SK-N-SH (cell line): ENCODE results near the gene PDYN. TPM values are rescaled to one million over a fixed set of nuclear protein-coding genes. Genes with fewer than 3 reads are reported as not detected.

ENCODE experiments used
- CTCF ChIA-PET: fragments of 300-600, 350-600 bp; formaldehyde crosslinking; extraction: SDS; loops from one replicate; lab custom pipeline; 2021; lab: Yijun Ruan, JAX
- POLR2A ChIA-PET: fragments of 350-600 bp; sonication (Branson Sonifier 250); formaldehyde crosslinking; extraction: SDS; loops from one replicate; lab custom pipeline; 2020; ENCODE audit warnings: antibody characterized with exemption, inconsistent platforms; lab: Yijun Ruan, JAX
- DNase-seq: peaks from one replicate; pipeline ENCODE4 v3.0.0; 2012
- H2AFZ ChIP-seq: fragments of 200-600 bp; sonication (generic); 2 replicates; pipeline ENCODE4 v1.8.1; 2016; ENCODE audit warnings: antibody characterized with exemption, mild to moderate bottlenecking, low read depth
- H3F3A ChIP-seq: fragments of 200-600 bp; sonication (generic); replicated peaks from 2 replicates; pipeline ENCODE3; 2016; ENCODE audit warnings: antibody characterized with exemption, mild to moderate bottlenecking; ENCODE audit not compliant: insufficient read depth
- H3K27ac ChIP-seq, 2 experiments: fragments of 200-500 bp in 1 of 2; fragments of 200-600 bp in 1 of 2; sonication (Bioruptor generic) in 1 of 2; sonication (generic), shearing (Covaris generic) in 1 of 2; 2 replicates each; pipeline versions ENCODE4 v1.5.1 to v1.6.1; 2014 to 2016; ENCODE audit warnings: low read depth in 2 of 2, inconsistent platforms in 1 of 2, low read length in 1 of 2, mild to moderate bottlenecking in 1 of 2, mixed read lengths in 1 of 2
- H3K27me3 ChIP-seq: fragments of 200-600 bp; sonication (generic), shearing (Covaris generic); 2 replicates; pipeline ENCODE4 v1.6.1; 2016; ENCODE audit warnings: mixed run types; ENCODE audit not compliant: insufficient read depth
- H3K36me3 ChIP-seq, 2 experiments: fragments of 200-500 bp in 1 of 2; fragments of 200-600 bp in 1 of 2; sonication (Bioruptor generic) in 1 of 2; sonication (generic) in 1 of 2; replicated peaks in 1 of 2; 2 replicates each; pipeline versions ENCODE3 to v1.5.1; 2014 to 2016; ENCODE audit warnings: low read length in 1 of 2, mild to moderate bottlenecking in 1 of 2; ENCODE audit not compliant: insufficient read depth in 2 of 2, control insufficient read depth in 1 of 2
- H3K4me1 ChIP-seq, 2 experiments: fragments of 200-500 bp in 1 of 2; fragments of 200-600 bp in 1 of 2; sonication (Bioruptor generic) in 1 of 2; sonication (generic), shearing (Covaris generic) in 1 of 2; 2 replicates each; pipeline versions ENCODE4 v1.5.1 to v1.6.1; 2014 to 2016; ENCODE audit warnings: low read depth in 1 of 2, low read length in 1 of 2, mixed run types in 1 of 2; ENCODE audit not compliant: insufficient read depth in 2 of 2, control insufficient read depth in 1 of 2
- H3K4me2 ChIP-seq: fragments of 200-600 bp; sonication (generic), shearing (Covaris generic); 2 replicates; pipeline ENCODE4 v1.6.1; 2017; ENCODE audit warnings: mixed run types
- H3K4me3 ChIP-seq, 2 experiments: fragments of 200-500 bp in 1 of 2; fragments of 200-600 bp in 1 of 2; sonication (Bioruptor generic) in 1 of 2; sonication (generic), shearing (Covaris generic) in 1 of 2; 2 replicates each; pipeline versions ENCODE4 v1.5.1 to v1.8.1; 2014 to 2016; ENCODE audit warnings: low read depth in 2 of 2, inconsistent platforms in 1 of 2, low read length in 1 of 2, mild to moderate bottlenecking in 1 of 2, mixed read lengths in 1 of 2, moderate library complexity in 1 of 2
- H3K79me2 ChIP-seq: fragments of 200-600 bp; sonication (generic); 2 replicates; pipeline ENCODE4 v1.8.1; 2017; ENCODE audit warnings: mild to moderate bottlenecking; ENCODE audit not compliant: insufficient read depth
- H3K9ac ChIP-seq: fragments of 200-600 bp; sonication (generic); 2 replicates; pipeline ENCODE4 v1.6.1; 2017; ENCODE audit warnings: mixed run types
- H3K9me2 ChIP-seq: fragments of 200-600 bp; sonication (generic); 2 replicates; pipeline ENCODE4 v1.6.1; 2017; ENCODE audit warnings: mixed run types
- H3K9me3 ChIP-seq: fragments of 200-600 bp; sonication (generic); 2 replicates; pipeline ENCODE4 v1.6.1; 2017; ENCODE audit warnings: mixed run types, mild to moderate bottlenecking, moderate library complexity
- H4K20me1 ChIP-seq: fragments of 200-600 bp; sonication (generic); 2 replicates; pipeline ENCODE4 v1.6.1; 2017; ENCODE audit warnings: mild to moderate bottlenecking, mixed run types; ENCODE audit not compliant: insufficient read depth
- EP300 ChIP-seq, 2 experiments: IDR thresholded peaks; 2 replicates each; pipeline versions ENCODE4 v1.4.0 to v1.6.1; 2012; ENCODE audit warnings: borderline replicate concordance in 1 of 2, low read depth in 1 of 2, low read length in 1 of 2
- FOSL2 ChIP-seq: IDR thresholded peaks from 2 replicates; pipeline ENCODE4 v1.4.0; 2012; ENCODE audit warnings: low read depth, mild to moderate bottlenecking, moderate library complexity, borderline replicate concordance
- GABPA ChIP-seq: IDR thresholded peaks from 2 replicates; pipeline ENCODE4 v1.4.0; 2012; ENCODE audit warnings: low read depth, mild to moderate bottlenecking
- GATA2 ChIP-seq: sonication (generic); formaldehyde crosslinking; IDR thresholded peaks from 2 replicates; pipeline ENCODE4 v1.5.0; 2020; ENCODE audit warnings: mild to moderate bottlenecking, missing genetic modification reagents
- MEF2A ChIP-seq: IDR thresholded peaks from 2 replicates; pipeline ENCODE4 v1.4.0; 2012; ENCODE audit warnings: low read depth, borderline replicate concordance
- RAD21 ChIP-seq: IDR thresholded peaks from 2 replicates; pipeline ENCODE4 v1.6.1; 2012; ENCODE audit warnings: mild to moderate bottlenecking, low read length
- SMC3 ChIP-seq: IDR thresholded peaks from 2 replicates; pipeline ENCODE4 v1.6.1; 2012; ENCODE audit warnings: low read depth, low read length, improper control_type of control experiment
- WGBS: methylation state at CpG from one replicate; pipeline ENCODE4 v1.1.6; 2017; ENCODE audit warnings: low lambda C conversion rate; 5-methylcytosine and 5-hydroxymethylcytosine counted together
- polyA plus RNA-seq, 3 experiments: library from polyadenylated mRNA; depleted of rRNA; stranded (reverse); fragments of >200 nt; gene quantifications; 2 replicates each; pipeline ENCODE4 v1.2.3, GENCODE V29; 2012
- TF ChIP-seq, protein P1 (sequence below): fragments of 200-600 bp; sonication (generic); IDR thresholded peaks from 2 replicates; pipeline ENCODE4 v1.6.1; 2017; ENCODE audit warnings: antibody characterized with exemption, mild to moderate bottlenecking, moderate library complexity
- TF ChIP-seq, protein P2 (sequence below): IDR thresholded peaks from 2 replicates; pipeline ENCODE4 v1.6.1; 2012; ENCODE audit warnings: mild to moderate bottlenecking, low read depth, low read length, moderate library complexity

PDYN gene
- polyA plus RNA-seq, 1 of the 3 experiments (the other 2 are of a cell fraction): not detected

DNA sequence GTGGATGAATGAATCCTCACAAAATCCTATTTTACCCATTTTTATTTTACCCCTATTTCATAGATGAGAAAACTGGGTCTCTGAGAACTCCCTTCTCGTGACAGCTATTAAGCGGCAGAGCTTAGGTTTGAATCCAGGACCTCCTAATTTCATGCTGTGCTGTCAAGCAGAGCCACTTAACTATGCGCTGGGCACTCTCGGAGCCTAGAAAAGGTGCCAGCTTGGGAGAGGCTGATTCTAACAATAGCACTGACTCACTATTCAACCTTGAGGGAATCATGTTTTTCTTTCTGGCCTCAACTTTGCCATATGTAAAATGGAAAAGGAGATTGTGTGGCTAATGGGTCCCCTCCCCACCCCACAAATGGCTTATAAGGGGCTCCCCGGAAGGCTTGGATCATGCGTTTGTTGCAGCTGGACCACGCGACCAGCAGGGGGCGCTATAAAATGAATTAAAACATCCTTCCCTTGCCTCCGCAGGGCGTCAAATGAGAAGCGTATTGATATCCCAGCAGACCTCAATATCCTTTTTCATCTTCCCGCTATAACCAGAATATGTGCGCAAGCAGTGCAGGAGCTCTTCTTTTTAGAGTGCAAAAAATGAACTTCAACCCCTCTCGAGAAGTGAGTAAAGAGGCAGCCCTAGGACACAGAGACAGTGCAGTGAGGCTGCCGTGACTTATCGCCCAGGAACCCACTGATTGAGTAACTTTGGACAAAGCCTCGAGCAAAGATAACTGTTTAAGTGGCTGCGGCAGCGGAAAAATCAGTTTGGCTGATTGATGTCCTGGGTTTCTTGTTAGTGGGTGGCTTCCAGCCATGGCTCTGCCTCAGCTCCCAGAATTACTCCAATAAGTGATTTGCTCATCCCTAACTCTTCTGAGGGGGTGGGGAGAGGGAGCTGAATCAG, 12.8 kb upstream of the PDYN start:
- Histone ChIP-seq H3K27ac (no peak overlapping the region), H3K4me2 (no peak overlapping the region), H3F3A (no peaks in the 10 kb centered on the region), H3K9me2 (no peaks in the 10 kb centered on the region), H3K4me1 (no peaks in the 10 kb centered on the region), H2AFZ (no peak overlapping the region), H3K36me3 (no peaks in the 10 kb centered on the region), H3K9me3 (no peaks in the 10 kb centered on the region), H3K27me3 (no peaks in the 10 kb centered on the region; the same call in 1 of the 2 replicates), H3K4me3 (peak overlapping the region in 1 of 2 experiments; percentile 29; a peak in 1 of 4 replicates), H3K79me2 (no peaks in the 10 kb centered on the region), H3K9ac (no peak overlapping the region), H4K20me1 (no peaks in the 10 kb centered on the region)
- ChIA-PET CTCF (interaction anchor here (0.6 to 7.1 kb wide), 64 partner anchors 9 to 482 kb away, joined by 3 to 130 read pairs (median 4); partner anchors contain the start of gene PDYN), POLR2A (no interaction called here)
- TF ChIP-seq, protein P1, sequence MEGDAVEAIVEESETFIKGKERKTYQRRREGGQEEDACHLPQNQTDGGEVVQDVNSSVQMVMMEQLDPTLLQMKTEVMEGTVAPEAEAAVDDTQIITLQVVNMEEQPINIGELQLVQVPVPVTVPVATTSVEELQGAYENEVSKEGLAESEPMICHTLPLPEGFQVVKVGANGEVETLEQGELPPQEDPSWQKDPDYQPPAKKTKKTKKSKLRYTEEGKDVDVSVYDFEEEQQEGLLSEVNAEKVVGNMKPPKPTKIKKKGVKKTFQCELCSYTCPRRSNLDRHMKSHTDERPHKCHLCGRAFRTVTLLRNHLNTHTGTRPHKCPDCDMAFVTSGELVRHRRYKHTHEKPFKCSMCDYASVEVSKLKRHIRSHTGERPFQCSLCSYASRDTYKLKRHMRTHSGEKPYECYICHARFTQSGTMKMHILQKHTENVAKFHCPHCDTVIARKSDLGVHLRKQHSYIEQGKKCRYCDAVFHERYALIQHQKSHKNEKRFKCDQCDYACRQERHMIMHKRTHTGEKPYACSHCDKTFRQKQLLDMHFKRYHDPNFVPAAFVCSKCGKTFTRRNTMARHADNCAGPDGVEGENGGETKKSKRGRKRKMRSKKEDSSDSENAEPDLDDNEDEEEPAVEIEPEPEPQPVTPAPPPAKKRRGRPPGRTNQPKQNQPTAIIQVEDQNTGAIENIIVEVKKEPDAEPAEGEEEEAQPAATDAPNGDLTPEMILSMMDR: peak; percentile 95
- no peak for TF ChIP-seq MEF2A
- no peak for TF ChIP-seq GABPA
- peak; percentile 66 for TF ChIP-seq RAD21
- no peak for TF ChIP-seq FOSL2
- no peak for TF ChIP-seq GATA2 (CRISPR knock-in tag)
- TF ChIP-seq, protein P2, sequence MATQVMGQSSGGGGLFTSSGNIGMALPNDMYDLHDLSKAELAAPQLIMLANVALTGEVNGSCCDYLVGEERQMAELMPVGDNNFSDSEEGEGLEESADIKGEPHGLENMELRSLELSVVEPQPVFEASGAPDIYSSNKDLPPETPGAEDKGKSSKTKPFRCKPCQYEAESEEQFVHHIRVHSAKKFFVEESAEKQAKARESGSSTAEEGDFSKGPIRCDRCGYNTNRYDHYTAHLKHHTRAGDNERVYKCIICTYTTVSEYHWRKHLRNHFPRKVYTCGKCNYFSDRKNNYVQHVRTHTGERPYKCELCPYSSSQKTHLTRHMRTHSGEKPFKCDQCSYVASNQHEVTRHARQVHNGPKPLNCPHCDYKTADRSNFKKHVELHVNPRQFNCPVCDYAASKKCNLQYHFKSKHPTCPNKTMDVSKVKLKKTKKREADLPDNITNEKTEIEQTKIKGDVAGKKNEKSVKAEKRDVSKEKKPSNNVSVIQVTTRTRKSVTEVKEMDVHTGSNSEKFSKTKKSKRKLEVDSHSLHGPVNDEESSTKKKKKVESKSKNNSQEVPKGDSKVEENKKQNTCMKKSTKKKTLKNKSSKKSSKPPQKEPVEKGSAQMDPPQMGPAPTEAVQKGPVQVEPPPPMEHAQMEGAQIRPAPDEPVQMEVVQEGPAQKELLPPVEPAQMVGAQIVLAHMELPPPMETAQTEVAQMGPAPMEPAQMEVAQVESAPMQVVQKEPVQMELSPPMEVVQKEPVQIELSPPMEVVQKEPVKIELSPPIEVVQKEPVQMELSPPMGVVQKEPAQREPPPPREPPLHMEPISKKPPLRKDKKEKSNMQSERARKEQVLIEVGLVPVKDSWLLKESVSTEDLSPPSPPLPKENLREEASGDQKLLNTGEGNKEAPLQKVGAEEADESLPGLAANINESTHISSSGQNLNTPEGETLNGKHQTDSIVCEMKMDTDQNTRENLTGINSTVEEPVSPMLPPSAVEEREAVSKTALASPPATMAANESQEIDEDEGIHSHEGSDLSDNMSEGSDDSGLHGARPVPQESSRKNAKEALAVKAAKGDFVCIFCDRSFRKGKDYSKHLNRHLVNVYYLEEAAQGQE: peak; percentile 50; the same call in 1 of the 2 replicates
- peak; percentile 70 for TF ChIP-seq SMC3
- TF ChIP-seq EP300 (IDR thresholded peaks at IDR 0.05; ENCODE audit: borderline replicate concordance in 1 of 2, low read depth in 1 of 2, low read length in 1 of 2): no peak
- peak; percentile 72 for DNase-seq
- 14% methylated on average over 20 of the region's 20 CpGs for WGBS
